Measurements from ENCODE around the gene TMPRSS11A.

TMPRSS11A gene

GRCh38 chr4:67973608-67974007 is 10.3 kb upstream of the TMPRSS11A start:
- no peak overlapping the region for H3K4me3 ChIP-seq (ENCODE audit: low read length)
- DNase-seq (ENCODE audit: low read depth) = no peak
- TF ChIP-seq CTCF (IDR thresholded peaks at IDR 0.05; ENCODE audit: insufficient read depth, low read depth, low read length, missing control alignments) = no peak

GRCh38 chr4:67954890-67955289 is 8.4 kb downstream of the TMPRSS11A start:
- no peak for TF ChIP-seq CTCF (IDR thresholded peaks at IDR 0.05; ENCODE audit: insufficient read depth, low read depth, low read length, missing control alignments)
- DNase-seq (ENCODE audit: low read depth) = no peak
- H3K4me3 ChIP-seq (ENCODE audit: low read length) = no peak overlapping the region

- no peak overlapping the region for H3K4me3 ChIP-seq (ENCODE audit: low read length)
- DNase-seq (ENCODE audit: low read depth) = peak; percentile 53
Measured at GRCh38 chr4:67941074-67941473, 22.2 kb downstream of the TMPRSS11A start.

GRCh38 chr4:67940506-67940905 is 22.8 kb downstream of the TMPRSS11A start:
- peak; percentile 67 for DNase-seq (ENCODE audit: low read depth)
- no peak overlapping the region for H3K4me3 ChIP-seq (ENCODE audit: low read length)
- TF ChIP-seq CTCF (IDR thresholded peaks at IDR 0.05; ENCODE audit: insufficient read depth, low read depth, low read length, missing control alignments) = no peak

More at GRCh38 chr4:67941074-67941473, 22.2 kb downstream of the TMPRSS11A start:
- no peak for TF ChIP-seq CTCF (IDR thresholded peaks at IDR 0.05; ENCODE audit: insufficient read depth, low read depth, low read length, missing control alignments)

GRCh38 chr4:67939195-67939594 is 24.1 kb downstream of the TMPRSS11A start:
- no peak for TF ChIP-seq CTCF (IDR thresholded peaks at IDR 0.05; ENCODE audit: insufficient read depth, low read depth, low read length, missing control alignments)
- H3K4me3 ChIP-seq (ENCODE audit: low read length) = no peak overlapping the region
- DNase-seq (ENCODE audit: low read depth) = no peak

GRCh38 chr4:67935888-67936287 is 27.4 kb downstream of the TMPRSS11A start:
- H3K4me3 ChIP-seq (ENCODE audit: low read length) = no peak overlapping the region
- no peak for DNase-seq (ENCODE audit: low read depth)
- TF ChIP-seq CTCF (IDR thresholded peaks at IDR 0.05; ENCODE audit: insufficient read depth, low read depth, low read length, missing control alignments) = no peak

GRCh38 chr4:67934628-67935027 is 28.7 kb downstream of the TMPRSS11A start:
- no peak for TF ChIP-seq CTCF (IDR thresholded peaks at IDR 0.05; ENCODE audit: insufficient read depth, low read depth, low read length, missing control alignments)
- peak; percentile 63 for DNase-seq (ENCODE audit: low read depth)
- H3K4me3 ChIP-seq (ENCODE audit: low read length) = no peak overlapping the region
